ENCODE measurements around the gene EIF4A2. TPM values are rescaled to one million over a fixed set of nuclear protein-coding genes. Genes with fewer than 3 reads are reported as not detected.

Gene EIF4A2
- total RNA-seq, 2 donors from 2014 or later, result 266 to 346 TPM

DNA sequence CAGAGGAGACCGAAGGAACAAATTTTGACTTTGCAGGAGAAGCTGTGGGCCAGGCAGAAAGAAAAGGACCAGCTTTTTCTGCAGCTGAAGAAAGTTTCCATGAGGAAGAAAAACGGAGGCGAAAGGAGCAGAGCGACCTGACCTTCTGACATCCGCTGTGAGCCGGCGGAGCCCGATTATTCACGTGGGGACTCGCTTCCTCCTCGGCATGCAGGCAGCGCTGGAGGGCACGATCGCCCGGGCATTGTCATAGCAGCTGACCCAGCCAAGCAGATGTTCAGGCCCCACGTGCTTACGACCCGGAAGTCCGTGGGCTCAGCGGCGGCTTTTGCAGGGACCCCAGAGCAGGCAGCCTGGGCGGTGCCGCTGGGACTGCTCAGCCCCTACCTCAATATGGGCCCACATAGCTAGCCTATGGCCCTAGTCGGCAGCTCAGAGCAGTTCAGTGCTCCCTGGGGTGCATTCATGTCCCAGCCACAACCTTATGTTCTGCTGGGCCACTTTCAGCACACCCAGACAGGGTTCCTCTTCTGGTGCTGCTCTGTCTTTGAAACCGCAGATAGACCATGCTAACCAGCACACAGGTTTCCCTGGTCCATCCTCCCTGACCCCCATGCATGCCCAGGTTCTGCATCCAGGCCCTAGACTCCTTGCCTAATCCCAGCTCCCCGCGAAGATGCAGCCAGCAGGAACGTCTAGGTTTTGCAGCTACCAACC lies 10.5 kb upstream of the EIF4A2 start:
- Mint-ChIP-seq H3K4me3 (peak overlapping the region; percentile 86), H3K9me3 (no peaks in the 10 kb centered on the region), H3K36me3 (ENCODE audit: low read depth) (no peaks in the 10 kb centered on the region), H3K27ac (peak overlapping the region; percentile 83), H3K4me1 (no peaks in the 10 kb centered on the region), H3K27me3 (no peaks in the 10 kb centered on the region)
- ATAC-seq (replicated peaks), result peak; percentile 98

DNA sequence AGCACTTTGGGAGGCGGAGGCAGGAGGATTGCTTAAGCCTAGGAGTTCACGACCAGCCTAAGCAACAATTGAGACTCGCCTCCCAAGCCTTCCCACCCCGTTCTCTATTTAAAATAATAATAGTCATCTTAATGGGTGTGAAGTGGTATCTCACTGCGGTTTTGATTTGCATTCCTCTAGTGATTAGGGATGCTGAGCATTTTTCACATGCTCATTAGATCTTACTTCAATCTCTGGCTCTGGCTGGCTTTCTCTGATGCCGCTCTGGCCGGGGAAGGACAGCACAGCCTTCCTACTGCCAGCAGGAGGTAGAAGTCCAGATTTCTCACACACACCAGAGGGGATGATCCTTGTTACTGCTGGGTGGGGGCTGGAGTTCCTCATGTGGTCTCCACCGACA lies 7.4 kb upstream of the EIF4A2 start:
- no peaks in the 10 kb centered on the region for H3K9me3 Mint-ChIP-seq
- ATAC-seq (replicated peaks), result no peak

DNA sequence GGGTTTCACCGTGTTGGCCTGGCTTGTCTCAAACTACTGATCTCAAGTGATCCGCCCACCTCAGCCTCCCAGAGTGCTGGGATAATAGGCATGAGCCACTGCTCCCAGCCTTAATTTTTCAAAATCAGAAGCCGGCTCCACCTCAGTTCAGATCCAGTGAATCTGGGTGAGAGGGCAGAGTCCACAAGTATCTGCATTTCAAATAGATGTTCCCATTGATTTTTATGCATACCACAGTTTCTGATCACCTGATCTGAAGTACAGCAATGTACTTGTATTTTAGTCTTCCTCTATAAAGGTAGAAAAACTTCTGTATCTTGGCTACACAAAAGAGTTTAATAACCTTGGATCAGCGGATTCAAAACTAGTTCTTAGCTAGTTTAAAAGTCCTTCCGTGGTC lies 4.2 kb upstream of the EIF4A2 start:
- no peak overlapping the region for H3K27ac Mint-ChIP-seq
- ATAC-seq (replicated peaks), result no peak
- H3K9me3 Mint-ChIP-seq, result no peaks in the 10 kb centered on the region
- H3K4me3 Mint-ChIP-seq, result no peak overlapping the region
- no peaks in the 10 kb centered on the region for H3K4me1 Mint-ChIP-seq
- peaks cover 19% of the 10 kb centered on the region for H3K36me3 Mint-ChIP-seq (ENCODE audit: low read depth)
- no peaks in the 10 kb centered on the region for H3K27me3 Mint-ChIP-seq

More for the DNA sequence above, 7.4 kb upstream of the EIF4A2 start:
- Mint-ChIP-seq H3K27ac (no peak overlapping the region), H3K27me3 (no peaks in the 10 kb centered on the region), H3K36me3 (ENCODE audit: low read depth) (no peaks in the 10 kb centered on the region), H3K4me3 (no peak overlapping the region), H3K4me1 (no peaks in the 10 kb centered on the region)

- Mint-ChIP-seq H3K27ac (peak overlapping the region; percentile 100), H3K36me3 (ENCODE audit: low read depth) (peaks cover 53% of the 10 kb centered on the region)
Measured at GRCh38 chr3:186782542-186783057, 777 bp upstream of the EIF4A2 start.

DNA sequence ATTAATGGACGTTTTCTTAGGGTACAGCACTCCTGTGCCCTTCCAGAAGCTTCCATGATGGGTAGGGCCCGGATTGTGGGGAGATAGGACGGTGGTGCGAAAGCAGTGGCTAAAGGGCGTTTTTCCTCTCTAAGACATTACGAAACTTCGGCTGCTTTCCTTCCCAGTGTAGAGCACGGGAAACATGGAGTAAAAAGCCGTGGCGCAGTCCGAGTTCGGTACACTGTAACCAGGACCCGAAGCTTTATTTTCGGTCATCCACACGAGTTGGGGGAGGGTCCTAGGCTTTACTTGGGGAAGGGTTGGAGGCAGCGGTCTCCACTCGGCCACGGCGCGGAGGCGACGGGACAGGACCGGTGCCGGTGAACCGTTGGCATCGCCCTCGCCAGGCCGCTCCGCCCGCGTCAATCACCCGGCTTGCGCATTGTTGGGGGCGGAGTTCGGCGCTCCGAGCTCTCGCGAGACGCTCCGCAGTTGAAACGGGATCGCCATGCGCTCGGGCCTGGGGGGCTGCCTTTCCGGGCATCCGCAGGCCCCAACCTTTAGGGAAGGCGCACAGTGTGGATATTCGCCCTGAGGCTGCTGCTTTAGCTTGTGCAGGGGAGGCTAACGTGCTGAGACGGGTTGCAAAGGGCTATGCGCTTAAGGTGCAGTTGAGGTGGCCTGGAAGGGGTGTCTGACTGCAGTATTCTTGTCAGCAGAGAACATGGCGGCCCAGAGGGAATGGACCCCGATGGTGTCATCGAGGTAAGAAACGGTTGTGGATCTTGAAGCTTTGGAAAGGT lies 546 bp downstream of the EIF4A2 start:
- peak overlapping the region; percentile 100 for H3K27ac Mint-ChIP-seq
- no peaks in the 10 kb centered on the region for H3K27me3 Mint-ChIP-seq
- H3K9me3 Mint-ChIP-seq, result no peaks in the 10 kb centered on the region
- H3K4me3 Mint-ChIP-seq, result peak overlapping the region; percentile 97
- peaks cover 66% of the 10 kb centered on the region for H3K36me3 Mint-ChIP-seq (ENCODE audit: low read depth)
- ATAC-seq (replicated peaks), result peak; percentile 83
- peaks cover 32% of the 10 kb centered on the region for H3K4me1 Mint-ChIP-seq

More at GRCh38 chr3:186782542-186783057, 777 bp upstream of the EIF4A2 start:
- peaks cover 20% of the 10 kb centered on the region for H3K4me1 Mint-ChIP-seq
- no peaks in the 10 kb centered on the region for H3K9me3 Mint-ChIP-seq
- H3K27me3 Mint-ChIP-seq, result no peaks in the 10 kb centered on the region
- peak overlapping the region; percentile 97 for H3K4me3 Mint-ChIP-seq
- peak; percentile 34 for ATAC-seq (replicated peaks)

GRCh38 chr3:186784820-186785494 lies 1.6 kb downstream of the EIF4A2 start:
- no peak for ATAC-seq (replicated peaks)
- H3K27me3 Mint-ChIP-seq, result no peaks in the 10 kb centered on the region
- H3K4me1 Mint-ChIP-seq, result peaks cover 36% of the 10 kb centered on the region

DNA sequence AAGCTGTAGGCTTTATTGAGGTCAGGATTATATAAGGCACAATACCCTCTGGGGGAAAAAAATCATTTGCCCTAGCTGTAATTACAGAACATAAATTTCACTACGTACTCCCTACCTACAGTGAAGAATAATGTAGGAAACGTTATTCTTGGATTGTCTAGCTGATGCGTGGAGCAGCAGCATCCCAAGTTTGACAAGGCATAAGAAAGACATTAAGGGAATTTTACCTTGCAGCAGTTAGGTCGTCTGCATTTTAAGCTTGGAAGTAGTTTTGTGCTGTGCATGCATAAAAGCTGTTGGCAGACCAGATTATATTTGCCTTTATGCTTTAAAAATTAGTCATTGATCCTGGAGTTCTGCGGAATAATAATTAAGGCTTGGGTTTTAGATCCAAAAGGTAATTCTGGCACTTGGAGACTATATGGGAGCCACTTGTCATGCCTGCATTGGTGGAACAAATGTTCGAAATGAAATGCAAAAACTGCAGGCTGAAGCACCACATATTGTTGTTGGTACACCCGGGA lies 2.2 kb downstream of the EIF4A2 start:
- no peak for ATAC-seq (replicated peaks)
- Mint-ChIP-seq H3K36me3 (ENCODE audit: low read depth) (peaks cover 82% of the 10 kb centered on the region), H3K4me1 (peaks cover 36% of the 10 kb centered on the region), H3K9me3 (no peaks in the 10 kb centered on the region), H3K27ac (peak overlapping the region; percentile 100), H3K4me3 (peak overlapping the region; percentile 97), H3K27me3 (no peaks in the 10 kb centered on the region)

More at GRCh38 chr3:186784820-186785494, 1.6 kb downstream of the EIF4A2 start:
- peaks cover 76% of the 10 kb centered on the region for H3K36me3 Mint-ChIP-seq (ENCODE audit: low read depth)
- H3K9me3 Mint-ChIP-seq, result no peaks in the 10 kb centered on the region
- H3K27ac Mint-ChIP-seq, result peak overlapping the region; percentile 100
- peak overlapping the region; percentile 97 for H3K4me3 Mint-ChIP-seq

DNA sequence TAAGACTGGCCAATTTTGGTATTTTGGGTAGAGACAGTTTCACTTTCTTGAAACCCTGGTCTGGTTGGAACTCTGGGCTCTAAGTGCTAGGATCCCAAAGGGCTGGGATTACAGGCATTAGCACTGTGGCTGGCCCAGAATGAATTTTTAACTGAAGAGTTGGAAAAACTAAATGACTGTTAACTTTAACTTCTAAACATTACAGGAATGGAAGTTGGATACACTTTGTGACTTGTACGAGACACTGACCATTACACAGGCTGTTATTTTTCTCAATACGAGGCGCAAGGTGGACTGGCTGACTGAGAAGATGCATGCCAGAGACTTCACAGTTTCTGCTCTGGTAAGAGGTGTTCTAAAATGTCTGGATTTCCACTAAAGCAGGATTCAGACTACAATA lies 3.5 kb downstream of the EIF4A2 start:
- H3K4me3 Mint-ChIP-seq, result peak overlapping the region; percentile 97
- H3K27me3 Mint-ChIP-seq, result no peaks in the 10 kb centered on the region
- peaks cover 41% of the 10 kb centered on the region for H3K4me1 Mint-ChIP-seq
- H3K27ac Mint-ChIP-seq, result peak overlapping the region; percentile 100
- ATAC-seq (replicated peaks), result no peak
- peaks cover 96% of the 10 kb centered on the region for H3K36me3 Mint-ChIP-seq (ENCODE audit: low read depth)
- no peaks in the 10 kb centered on the region for H3K9me3 Mint-ChIP-seq

DNA sequence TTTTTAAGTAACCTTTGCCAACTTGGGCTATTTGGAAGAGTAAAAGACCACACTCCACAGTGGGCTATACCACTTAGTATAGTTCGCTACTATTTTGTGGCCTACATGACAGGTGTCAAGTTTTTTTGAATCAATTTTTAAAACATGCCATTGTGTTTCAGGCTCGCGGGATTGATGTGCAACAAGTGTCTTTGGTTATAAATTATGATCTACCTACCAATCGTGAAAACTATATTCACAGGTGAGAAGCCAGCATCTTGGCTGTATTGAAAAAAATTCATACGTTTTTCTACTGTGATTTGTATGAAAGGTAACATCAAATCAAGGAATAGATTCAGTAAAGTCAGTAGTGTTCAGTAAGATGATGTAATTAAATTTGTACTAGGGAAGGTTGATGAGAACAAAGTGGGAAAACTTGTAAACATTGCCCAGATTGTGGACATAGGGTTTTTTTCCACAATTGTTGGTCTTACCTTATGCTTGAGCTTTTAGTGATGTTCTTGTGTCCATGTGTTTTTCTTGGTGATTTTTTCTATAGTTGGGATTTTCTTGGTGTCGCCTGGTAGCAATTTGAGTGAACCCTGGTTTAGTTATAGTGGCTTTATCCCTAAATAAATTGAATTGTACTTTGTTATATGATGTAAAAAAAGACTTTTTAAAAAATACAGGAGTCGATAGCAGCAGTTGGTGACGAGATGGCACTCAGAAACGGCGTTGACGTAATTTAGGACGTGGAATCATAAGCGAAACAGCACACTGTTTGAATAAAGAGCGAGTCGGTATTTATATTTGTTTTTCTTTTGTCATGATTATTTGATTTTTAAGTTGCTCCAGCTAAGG lies 4.5 kb downstream of the EIF4A2 start:
- H3K27me3 Mint-ChIP-seq, result no peaks in the 10 kb centered on the region
- ATAC-seq (replicated peaks), result no peak
- H3K36me3 Mint-ChIP-seq (ENCODE audit: low read depth), result peaks cover 99% of the 10 kb centered on the region
- peak overlapping the region; percentile 97 for H3K4me3 Mint-ChIP-seq
- peak overlapping the region; percentile 100 for H3K27ac Mint-ChIP-seq
- peaks cover 41% of the 10 kb centered on the region for H3K4me1 Mint-ChIP-seq
- H3K9me3 Mint-ChIP-seq, result no peaks in the 10 kb centered on the region

DNA sequence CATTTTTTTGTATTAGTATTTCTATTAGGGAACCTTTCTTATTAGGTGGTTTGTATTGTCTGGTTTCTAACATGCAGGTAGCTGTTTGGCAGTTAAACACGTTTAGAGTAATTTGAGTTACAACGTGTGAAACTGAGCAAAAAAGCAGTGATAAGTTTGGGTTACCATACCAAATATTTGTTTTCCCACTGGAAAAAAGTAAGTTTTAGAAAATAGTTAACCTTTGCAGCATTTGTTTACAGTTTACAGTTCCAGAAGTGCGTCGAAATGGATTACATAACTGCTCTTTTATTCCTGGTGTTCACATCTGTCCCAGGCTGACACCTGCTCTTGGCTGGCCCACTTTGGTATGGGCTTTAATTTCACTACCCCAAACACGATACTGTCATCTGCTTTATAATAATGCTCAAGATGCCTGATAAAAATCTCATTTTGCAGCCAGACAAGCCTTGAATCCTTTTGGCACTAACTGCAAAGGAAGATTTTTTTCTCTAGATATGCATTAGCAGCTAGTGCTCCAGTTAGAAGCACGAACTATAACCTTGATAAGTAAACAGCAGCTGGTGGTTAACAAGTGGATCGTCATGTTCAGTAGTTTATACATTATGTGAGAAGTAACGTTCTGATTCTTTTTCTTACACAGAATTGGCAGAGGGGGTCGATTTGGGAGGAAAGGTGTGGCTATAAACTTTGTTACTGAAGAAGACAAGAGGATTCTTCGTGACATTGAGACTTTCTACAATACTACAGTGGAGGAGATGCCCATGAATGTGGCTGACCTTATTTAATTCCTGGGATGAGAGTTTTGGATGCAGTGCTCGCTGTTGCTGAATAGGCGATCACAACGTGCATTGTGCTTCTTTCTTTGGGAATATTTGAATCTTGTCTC lies 5.3 kb downstream of the EIF4A2 start:
- H3K4me1 Mint-ChIP-seq, result peaks cover 41% of the 10 kb centered on the region
- H3K9me3 Mint-ChIP-seq, result no peaks in the 10 kb centered on the region
- no peaks in the 10 kb centered on the region for H3K27me3 Mint-ChIP-seq
- H3K36me3 Mint-ChIP-seq (ENCODE audit: low read depth), result peaks cover 100% of the 10 kb centered on the region
- H3K27ac Mint-ChIP-seq, result peak overlapping the region; percentile 100
- no peak for ATAC-seq (replicated peaks)
- peak overlapping the region; percentile 97 for H3K4me3 Mint-ChIP-seq

DNA sequence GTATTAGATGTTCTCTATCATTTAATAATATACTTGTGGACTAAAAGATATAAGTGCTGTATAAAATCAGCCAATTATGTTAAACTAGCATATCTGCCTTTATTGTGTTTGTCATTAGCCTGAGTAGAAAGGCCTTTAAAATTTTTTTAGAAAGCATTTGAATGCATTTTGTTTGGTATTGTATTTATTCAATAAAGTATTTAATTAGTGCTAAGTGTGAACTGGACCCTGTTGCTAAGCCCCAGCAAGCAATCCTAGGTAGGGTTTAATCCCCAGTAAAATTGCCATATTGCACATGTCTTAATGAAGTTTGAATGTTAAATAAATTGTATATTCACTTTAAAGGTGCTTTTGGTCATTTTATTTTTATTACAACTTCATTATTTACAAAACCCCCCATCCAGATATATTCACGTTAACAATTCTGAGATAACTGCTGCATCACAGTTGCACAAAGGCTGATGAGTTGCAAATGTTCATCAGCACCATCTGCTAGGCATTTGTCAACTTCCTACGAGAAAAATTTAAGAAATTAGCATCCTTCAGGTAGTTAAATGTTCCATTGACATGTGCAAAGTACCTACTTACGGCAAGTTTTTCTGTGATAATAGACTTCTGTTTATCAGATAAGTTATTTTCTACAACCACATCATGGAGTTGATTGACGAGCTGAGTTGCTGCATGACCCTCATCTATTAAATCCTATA lies 6.3 kb downstream of the EIF4A2 start:
- peaks cover 100% of the 10 kb centered on the region for H3K36me3 Mint-ChIP-seq (ENCODE audit: low read depth)
- peak overlapping the region; percentile 100 for H3K27ac Mint-ChIP-seq
- H3K27me3 Mint-ChIP-seq, result no peaks in the 10 kb centered on the region
- H3K4me3 Mint-ChIP-seq, result peak overlapping the region; percentile 97
- H3K4me1 Mint-ChIP-seq, result peaks cover 41% of the 10 kb centered on the region
- H3K9me3 Mint-ChIP-seq, result no peaks in the 10 kb centered on the region
- ATAC-seq (replicated peaks), result no peak

DNA sequence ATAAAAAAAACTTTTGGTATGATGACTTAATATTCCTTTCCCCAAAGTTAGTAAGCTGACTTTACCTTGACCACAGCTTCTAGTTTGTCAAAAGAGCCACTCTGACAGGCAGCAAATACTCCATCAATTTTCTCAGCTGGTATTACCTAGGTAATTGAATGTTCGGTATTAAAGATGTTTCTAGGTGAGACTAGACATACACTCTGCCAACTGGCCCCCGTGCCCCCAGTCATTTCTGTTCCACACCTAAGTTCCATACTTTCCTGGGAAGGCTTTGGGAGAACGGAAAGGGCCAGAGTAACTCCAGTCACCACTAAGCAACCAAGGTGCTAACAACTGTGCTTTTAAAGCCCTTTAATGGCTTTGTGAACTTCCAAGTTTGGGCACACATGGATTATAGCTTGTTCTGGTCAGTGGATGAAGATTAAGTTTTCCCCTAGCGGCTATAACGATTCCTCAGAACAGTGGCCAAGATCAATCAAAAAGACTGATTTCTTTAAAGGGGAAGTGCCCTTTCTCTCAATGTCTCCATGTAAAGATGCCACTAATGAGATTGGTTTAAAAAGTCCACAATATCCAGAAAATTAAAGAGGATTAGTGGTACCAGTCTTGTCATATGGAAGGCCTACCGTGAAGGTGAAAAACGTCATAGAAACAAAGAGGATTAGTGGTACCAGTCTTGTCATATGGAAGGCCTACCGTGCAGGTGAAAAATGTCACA lies 7.0 kb downstream of the EIF4A2 start:
- Mint-ChIP-seq H3K4me1 (peaks cover 37% of the 10 kb centered on the region), H3K4me3 (peak overlapping the region; percentile 16), H3K27me3 (no peaks in the 10 kb centered on the region), H3K27ac (peak overlapping the region; percentile 32), H3K9me3 (no peaks in the 10 kb centered on the region), H3K36me3 (ENCODE audit: low read depth) (peaks cover 100% of the 10 kb centered on the region)
- ATAC-seq (replicated peaks), result peak; percentile 20
